ENCODE results near the gene PHF12.
"Not testable (repeated sequence)": the region's sequence is repeated elsewhere in the genome, so short reads cannot be mapped to it uniquely, and the experiment has no call there.

PHF12 gene

DNA sequence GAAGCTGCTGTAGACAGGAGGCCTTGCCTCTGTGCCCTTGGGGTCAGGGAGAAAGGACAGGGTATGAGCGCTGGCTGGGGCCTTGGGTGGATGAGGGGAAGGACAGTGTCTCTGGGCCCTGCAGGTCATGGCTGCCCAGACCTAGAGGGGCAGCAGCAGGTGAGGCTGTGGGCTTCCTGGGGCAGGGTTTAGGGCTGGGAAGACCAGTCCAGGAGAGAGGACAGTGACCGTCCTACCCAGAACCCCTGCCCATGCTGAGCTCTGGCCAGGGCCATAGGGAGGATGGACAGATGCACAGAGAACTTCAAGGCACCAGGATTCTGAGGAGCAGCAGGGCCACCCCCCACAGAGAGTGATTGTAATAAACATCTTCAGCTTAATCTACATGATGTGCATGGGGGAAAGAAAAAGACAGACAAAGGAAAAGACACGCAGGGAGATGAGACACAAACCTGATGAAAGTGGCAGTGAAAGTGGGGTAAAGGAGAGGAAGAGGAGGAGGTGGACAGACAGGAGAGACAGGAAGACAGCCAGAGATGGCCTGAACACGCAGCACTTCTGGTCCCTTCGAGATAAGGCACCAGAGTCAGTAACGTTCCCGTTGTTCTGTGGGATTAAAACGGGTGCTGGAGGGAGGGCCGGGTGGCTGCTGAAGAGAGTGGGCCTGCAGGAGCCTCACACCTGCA, 71.3 kb downstream of the PHF12 start:
- DNase-seq, result no peak

GRCh38 chr17:28878981-28879380, 72.3 kb downstream of the PHF12 start:
- DNase-seq, result no peak

DNA sequence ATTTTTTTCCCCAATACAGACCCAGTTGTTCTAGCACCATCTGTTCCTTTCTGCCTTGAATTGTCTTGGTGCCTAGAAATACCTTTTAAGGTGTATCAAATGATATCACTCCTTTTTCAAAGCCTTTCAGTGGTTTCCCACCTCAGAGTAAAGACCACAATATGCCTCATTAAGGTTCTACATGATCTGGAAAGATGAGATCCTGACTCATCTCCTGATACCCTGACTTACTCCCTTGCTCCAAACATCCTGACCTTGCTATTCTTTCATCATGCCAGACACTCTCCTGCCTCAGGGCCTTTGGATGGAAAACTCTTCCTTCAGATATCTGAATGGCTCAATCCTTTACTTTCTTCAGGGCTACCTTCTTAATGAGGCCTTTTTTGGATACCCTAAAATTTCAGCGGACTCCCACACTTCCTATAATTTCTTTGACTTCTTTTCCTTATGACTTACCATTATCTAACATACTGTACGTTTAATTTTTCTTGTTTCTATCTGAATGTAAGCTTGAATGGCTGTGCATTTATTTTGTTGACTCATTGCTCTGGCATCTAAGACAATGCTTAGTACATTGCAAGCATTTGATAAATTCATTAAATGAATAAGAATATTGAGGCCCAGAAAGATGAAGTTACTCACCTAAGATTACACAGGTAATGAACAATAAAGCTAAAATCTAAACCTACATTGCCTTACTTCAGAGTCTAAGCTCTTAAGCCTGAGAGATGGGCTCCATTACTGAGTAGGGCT, 73.0 kb downstream of the PHF12 start:
- DNase-seq, result no peak

- not testable (repeated sequence) for DNase-seq
Measured at GRCh38 chr17:28877150-28877711, 74.1 kb downstream of the PHF12 start.

DNA sequence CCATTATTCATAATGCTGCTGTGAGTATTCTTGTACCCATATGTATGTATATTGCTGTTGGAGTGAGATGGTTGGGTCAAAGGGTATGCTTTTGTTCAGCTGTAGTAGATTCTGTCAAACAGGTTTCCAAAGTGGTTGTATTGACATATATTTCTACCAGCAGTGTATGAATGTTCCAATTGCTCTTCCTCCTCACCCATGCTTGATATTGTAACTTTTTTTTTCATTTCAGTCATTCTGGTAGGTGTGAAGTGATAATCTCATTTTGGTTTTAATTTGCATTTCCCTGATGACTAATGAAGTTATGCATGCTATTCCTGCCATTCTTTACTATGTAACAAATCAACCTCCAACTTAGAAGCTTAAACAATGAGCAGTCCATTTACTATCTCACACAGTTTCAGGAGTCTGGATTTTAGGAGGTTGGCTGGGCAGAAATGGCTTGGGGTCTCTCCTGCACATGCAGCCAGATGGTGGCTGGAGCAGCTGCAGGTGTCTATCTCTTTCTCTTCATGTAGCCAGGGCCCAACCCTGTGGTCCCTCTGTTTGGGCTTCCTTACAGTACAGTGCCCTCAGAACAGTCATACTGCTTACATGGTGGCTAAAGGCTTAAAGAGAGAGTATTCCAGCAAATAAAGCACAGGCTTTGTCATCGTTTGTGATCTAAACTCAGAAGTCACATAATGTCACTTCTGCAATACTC, 75.3 kb downstream of the PHF12 start:
- DNase-seq, result no peak

- DNase-seq, result no peak
Measured at GRCh38 chr17:28874750-28875149, 76.6 kb downstream of the PHF12 start.

DNA sequence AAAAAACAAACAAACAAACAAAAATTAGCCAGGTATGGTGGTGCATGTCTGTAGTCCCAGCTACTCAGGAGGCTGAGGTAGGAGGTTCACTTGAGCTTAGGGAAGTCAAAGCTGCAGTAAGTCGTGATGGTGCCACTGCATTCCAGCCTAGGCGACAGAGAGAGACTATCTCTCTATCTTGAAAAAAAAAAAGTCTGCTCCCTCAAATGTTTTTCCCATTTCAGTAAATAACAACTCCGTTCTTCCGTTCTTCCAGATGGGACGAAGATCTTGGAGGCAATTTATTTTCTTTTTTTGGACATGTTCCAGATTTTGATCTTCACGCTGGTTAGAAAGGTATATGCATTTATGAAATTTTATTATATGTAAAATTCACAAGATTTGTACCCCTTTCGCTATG, 77.5 kb downstream of the PHF12 start:
- DNase-seq, result no peak

- peak; percentile 29 for DNase-seq
Measured at GRCh38 chr17:28871056-28871579, 80.2 kb downstream of the PHF12 start.

- DNase-seq, result no peak
Measured at GRCh38 chr17:28867276-28867675, 84.0 kb downstream of the PHF12 start.

GRCh38 chr17:28865946-28866752, 85.2 kb downstream of the PHF12 start:
- no peak for DNase-seq

DNA sequence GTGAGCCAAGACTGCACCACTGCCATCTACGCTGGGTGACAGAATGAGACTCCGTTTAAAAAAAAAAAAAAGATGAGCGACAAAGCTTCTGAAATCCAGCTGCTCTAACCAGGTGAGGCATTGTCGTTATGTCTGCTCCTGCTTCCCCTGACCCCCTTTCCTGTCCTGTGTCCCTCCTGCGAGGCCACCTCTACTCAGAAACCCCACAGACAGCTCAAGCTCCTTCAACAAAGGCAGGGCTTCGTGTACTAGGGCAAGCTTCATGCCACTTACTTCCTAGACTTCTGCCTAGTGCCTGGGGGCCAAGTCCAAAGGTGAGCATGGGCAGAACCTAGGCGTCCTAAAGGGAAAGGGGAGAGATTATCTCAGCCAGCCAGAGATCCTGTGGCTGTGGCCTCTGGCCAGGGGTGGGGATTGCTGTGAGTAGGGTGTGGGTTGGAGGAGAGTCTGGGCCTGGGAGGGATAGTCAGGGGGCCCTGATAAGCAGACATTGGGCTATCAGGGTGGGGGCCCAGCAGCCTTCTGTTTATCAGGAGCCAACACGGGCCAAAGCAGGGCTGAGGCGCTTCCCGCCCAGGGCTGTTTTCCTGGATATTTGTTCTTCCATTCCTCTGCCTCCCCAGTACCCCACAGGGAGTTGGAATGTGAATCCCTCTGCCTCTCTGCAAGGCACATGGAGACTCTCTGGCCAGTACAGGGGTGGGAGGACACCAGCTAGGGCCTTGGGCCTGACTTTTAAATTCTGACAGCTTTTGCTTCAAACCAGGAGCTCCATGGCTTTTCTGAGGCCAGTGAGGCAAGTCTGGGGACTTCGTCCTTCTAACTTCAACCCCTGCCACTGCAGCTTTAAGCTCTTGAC, 86.1 kb downstream of the PHF12 start:
- no peak for DNase-seq

DNA sequence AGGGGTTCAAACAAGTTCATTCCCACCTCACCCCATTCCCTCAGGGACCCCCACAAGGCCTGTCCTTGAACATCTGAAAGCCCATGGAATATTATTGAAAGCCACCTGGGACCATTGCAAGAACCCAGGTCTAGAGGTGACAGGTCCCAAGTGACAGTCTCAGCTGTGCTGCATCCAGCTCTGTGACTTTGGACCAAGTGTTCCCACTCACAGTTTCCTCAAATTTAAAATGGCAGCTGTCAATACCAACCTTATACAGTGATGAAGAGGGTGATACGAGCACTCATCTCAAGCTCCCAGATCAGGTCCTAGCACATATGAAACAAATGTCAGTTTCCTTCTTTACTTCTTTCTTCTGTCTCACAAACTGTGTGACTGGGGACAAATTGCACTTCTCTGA, 87.4 kb downstream of the PHF12 start:
- DNase-seq, result no peak

DNA sequence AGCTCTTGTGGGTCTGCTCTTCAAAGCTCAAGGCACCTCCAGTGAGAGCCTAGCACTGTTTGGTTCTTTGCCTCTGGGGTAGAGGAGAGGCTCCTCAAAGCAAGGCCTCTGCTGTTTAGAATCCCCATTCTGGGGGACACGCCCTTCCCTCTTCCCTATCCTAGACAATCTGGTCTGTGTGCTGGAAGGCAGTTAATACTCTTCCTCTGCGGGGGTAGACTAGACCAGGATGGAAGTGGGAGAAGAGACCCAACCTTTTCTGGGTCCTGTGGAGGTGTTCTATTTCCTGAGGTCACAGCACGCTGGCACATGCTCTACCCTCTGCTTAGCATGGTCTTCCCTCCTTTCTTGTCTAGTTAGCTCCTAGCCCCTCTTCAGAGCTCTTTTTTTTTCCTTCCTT, 88.8 kb downstream of the PHF12 start:
- no peak for DNase-seq

DNA sequence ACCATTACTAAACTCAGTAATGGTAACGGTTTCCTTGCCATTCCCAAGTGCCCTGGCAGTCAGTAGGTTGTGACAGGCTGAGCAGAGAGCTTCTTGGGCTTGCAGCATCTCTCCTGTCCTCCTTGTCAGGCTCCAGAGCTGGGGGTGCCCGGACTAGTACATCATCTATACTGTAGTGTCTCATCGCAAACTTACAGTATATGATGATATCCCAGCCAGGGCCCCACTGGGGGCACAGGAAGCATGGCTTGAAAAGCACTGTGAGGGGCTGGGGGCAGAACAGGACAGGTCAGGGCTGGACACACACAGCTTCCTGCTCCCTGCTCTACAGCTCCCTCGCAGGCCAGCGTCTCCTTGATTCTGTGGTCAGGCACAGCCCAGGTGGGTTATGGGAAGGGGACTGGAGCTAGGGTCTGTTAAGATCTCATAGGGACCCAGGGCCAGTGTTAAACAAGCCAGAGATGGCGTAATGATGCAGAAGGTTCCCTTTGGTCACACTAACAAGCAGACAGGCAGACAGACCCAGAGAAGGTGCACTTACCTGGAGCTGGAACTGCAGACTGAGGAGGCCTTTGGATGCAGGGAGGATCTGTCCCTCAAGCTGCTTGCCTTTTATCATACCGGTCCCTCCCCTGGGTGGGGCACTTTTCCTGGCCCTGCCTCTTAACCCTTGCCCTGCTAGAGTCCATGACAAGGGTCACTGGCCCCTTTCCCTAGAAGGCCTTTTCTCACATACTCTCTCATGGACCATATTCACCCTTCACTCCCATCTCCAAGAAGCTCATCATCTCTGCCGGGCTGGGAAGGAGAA, 89.7 kb downstream of the PHF12 start:
- no peak for DNase-seq

DNA sequence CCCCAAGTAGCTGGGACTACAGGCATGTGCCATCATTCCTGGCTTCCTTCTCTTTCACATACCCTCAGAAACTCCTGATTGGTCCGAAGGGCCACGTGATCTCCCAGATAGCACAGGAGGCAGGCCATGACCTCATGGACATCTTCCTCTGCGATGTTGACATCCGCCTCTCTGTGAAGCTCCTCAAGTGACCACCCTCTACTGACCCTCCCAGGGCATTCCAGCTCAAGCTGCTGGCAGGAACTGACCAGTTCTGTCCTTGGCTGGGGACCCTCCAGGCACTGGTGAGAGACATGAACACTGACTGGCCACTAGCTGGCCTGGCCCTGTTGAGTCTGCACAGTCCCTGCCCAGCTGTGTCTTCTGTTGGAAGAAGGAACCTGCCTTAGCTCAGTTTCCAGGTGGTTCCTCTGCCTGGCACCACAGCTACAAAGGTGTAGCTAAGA, 90.9 kb downstream of the PHF12 start:
- DNase-seq, result no peak

DNA sequence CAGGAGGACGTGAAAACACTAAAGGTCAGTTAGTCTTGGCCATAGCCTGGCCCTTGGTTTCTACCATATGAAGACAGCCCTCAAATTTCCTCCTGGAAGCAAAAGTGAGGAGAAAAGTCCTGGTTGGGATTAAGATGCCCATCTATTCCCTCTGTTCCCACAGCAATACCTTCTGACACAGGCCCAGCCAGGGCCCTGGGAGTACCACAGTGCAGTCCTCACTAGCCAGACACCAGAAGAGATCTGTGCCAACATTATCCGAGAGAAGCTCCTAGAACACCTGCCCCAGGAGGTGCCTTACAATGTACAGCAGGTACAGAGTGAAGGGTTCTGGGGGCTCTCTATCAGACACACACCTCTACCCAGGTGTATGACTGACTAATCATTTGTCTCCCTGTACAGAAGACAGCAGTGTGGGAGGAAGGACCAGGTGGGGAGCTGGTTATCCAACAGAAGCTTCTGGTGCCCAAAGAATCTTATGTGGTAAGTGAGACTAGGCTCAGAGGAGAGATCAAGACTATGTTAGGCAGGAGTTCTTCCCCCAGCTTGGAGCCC, 92.4 kb downstream of the PHF12 start:
- no peak for DNase-seq

GRCh38 chr17:28857905-28858800, 93.2 kb downstream of the PHF12 start:
- no peak for DNase-seq

- no peak for DNase-seq
Measured at GRCh38 chr17:28856028-28856574, 95.2 kb downstream of the PHF12 start.

GRCh38 chr17:28855336-28855679, 96.0 kb downstream of the PHF12 start:
- no peak for DNase-seq

Measured in CD4-positive, alpha-beta T cell treated with Interferon gamma for 1 hour (primary cell).